TTC549 (cell line): ENCODE results near the gene OSGIN1.
"Not testable (repeated sequence)": the region's sequence is repeated elsewhere in the genome, so short reads cannot be mapped to it uniquely, and the experiment has no call there.

Experiments
- FAIRE-seq: peaks from 2 replicates; lab custom pipeline; 2012; peaks lifted over from hg19 to GRCh38; lab: Jason Lieb, UNC

The OSGIN1 gene

DNA sequence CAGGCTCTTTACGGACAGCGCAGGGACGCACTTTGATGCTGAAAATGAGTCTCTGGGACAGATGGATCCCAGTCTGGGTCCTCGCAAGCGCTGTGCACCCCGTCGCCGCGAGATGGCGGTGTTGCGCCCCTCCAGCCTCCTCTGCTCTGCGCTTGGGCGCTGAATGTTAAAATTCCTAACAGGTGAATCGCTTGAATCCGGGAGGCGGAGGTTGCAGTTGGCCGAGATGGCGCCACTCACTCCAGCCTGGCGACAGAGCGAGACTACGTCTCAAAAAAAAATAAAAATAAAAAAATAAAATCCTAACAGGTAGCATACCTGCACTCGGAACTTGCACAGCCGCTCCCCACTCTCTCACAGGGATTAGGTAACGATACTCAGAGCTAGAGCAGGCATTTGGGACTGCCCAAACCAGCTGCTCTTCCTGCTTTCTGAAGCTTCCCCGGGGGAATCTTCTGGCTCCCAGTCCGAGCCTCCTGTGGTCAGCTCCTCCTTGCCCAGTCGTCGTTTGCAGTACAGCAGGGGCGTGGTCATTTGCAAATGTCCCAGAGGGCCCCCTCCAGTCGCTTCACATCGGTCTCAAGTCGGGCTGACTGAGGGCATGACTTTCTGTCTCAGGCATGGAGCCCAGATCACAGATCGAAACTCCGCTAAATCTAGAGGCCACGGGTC is 26.2 kb upstream of the OSGIN1 start:
- FAIRE-seq = no peak

- FAIRE-seq = no peak
Observed at GRCh38 chr16:83928341-83929055, 24.5 kb upstream of the OSGIN1 start.

- FAIRE-seq = no peak
Observed at GRCh38 chr16:83929811-83930555, 23.1 kb upstream of the OSGIN1 start.

- no peak for FAIRE-seq
Observed at GRCh38 chr16:83930730-83931500, 22.1 kb upstream of the OSGIN1 start.

DNA sequence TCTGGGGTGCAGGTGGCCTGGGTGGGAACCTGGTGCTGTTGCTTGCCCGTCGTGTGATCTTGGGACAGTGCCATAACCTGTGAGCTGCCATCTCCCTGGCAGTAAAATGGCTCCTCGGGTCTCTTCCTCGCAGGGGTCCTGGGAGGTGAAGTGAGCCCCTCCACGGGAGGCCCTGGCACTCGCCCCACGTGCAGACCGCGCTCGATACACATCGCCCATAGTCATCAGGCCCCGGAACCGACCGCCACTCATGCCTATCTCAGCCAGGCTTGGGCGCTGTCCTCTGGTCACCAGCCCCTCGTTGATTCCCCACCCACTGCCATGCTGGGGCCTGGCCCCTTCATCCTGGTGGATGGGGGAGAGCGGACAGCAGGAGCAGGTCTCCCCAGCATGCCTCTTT is 21.5 kb upstream of the OSGIN1 start:
- FAIRE-seq = no peak

DNA sequence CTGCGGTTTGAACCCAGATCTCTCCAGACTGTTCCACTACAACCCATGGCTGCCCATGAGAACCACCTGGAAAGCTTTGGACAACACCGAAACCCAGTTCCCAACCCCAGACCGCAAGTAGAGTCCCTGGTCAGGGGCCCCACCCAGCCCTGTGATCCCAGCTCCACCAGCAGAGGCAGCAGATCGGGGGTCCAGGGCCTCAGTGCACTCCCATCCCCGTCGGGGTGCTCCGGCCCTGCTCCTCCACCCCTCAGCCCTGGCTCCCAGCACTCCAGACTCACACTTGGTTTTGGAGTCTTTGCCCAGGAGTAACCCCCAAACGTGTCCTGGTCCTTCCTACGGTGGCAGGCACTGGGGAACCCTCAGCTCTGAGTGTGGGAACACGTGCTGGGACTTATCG is 20.7 kb upstream of the OSGIN1 start:
- no peak for FAIRE-seq

DNA sequence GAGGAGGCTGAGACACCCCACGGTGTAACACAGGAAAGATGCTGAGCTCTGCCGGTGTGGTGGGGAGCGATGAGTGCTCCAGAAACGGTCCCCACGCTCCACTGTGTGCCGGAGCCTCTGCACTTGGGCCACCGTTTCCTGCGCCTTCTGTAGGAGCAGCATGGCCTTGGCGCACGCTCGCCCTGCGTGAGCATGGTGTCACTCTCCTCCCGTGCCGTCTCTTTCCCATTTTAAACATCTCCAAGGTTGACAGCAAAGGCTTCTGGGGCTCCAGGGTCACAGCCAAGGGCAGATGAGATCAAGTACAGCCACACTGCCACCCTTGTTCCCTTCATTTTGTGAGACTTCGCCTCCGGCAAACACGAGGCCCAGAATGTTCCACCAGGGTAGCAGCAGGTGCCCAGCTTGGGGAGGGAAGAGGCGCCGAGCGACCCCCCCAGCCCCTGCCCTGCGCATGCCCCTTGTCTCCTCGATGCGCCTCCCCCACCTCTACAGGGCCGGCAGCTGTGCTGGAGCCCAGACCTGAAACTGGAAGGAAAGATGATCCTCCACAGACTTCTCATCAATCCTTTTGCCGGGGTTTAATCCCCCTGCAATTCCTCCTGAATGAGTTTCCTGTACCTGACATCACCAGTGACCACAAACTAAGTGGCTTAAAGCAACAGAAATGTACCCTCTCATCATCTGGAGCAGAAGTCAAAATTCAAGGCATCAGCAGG is 19.9 kb upstream of the OSGIN1 start:
- FAIRE-seq = no peak

GRCh38 chr16:83933885-83934683 is 19.0 kb upstream of the OSGIN1 start:
- FAIRE-seq = no peak

DNA sequence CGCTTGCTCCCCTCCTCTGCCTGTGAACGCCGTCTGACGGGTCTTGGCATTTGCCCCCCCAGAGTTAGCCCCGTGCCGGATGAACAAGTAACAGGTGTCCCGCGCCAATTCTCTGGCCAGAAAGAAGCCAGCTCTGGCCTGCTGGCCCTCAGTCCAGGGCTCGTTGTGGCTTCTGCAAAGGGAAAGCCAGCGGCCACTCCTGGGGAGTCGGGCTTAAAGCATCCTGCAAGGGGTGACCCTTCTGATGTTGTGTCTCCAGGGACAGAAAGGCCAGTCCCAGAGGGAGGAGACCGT is 18.4 kb upstream of the OSGIN1 start:
- no peak for FAIRE-seq

- no peak for FAIRE-seq
Observed at GRCh38 chr16:83935005-83935857, 17.8 kb upstream of the OSGIN1 start.

GRCh38 chr16:83935858-83936255 is 17.2 kb upstream of the OSGIN1 start:
- FAIRE-seq = no peak

- no peak for FAIRE-seq
Observed at GRCh38 chr16:83936581-83937165, 16.4 kb upstream of the OSGIN1 start.

DNA sequence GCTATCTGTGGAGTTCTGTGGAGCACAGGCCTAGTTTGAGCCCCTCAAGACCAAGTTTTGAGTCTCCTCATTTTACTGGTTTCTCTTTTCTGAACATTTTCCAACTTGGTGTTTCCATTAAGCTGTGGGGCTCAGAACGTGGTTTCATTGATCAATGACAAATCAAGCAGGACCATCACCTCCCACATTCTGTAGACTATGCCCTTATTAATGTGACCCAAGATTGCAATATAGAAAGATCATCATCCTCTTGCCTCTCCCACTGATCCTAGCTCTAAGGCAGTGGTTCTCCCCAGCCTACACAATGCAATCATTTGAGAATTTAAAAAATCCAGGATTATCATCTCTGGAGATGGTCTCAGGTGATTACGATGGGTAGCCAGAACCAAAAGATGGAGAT is 15.8 kb upstream of the OSGIN1 start:
- no peak for FAIRE-seq

GRCh38 chr16:83937922-83938885 is 14.8 kb upstream of the OSGIN1 start:
- no peak for FAIRE-seq

- FAIRE-seq = no peak
Observed at GRCh38 chr16:83939266-83939855, 13.7 kb upstream of the OSGIN1 start.

DNA sequence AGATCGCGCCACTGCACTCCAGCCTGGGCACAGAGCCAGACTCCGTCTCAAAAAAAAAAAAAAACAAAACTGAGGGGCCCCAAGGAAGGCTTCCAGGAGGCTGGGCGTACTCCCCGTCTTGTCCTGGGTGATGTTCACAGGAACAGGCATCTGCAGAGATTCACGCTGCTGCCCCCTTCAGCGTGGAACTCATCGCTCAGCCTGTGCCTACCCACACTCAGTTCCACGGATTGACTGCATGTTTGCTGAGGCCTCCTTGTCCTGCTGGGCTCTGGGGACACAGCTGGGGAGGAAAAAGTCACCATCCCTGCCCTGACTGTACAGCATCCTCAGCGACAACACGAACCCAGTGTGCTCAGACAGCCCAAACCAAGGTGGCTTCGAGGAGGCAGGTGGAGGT is 12.9 kb upstream of the OSGIN1 start:
- no peak for FAIRE-seq

DNA sequence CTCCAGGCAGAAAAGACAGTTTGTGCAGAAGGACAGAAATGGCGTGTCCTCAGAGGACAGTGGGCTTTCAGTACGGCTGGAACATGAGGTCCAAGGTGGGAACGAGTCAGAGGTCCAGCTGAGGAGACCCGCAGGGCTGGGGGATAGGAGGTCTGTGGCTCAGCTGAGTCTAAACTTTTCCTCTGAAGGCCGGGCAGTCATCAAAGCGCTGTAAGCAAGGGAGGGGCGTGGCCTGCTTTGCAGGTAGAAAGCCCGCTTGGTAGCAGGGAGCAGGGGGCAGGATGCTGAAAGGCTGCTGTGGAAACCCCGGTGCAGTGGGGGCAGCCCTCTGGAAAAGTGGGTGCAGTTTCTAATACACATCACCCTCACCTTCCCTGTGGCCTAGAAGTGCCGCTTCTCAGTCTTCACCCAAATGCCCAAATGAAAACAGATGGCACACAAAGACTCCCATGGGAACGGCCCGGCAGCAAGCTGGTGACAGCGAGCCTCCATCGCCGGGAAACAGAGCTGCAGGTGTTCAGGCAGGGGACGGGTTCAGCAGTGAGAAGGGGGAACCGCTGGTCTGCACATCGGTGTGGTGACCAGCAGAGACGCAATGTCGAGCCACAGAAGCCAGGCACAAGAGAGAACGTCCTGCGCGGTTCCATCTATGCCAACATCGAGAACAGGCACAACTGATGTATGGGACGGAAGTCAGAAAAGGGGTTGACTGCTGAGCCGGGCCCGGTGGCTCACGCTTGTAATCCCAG is 12.2 kb upstream of the OSGIN1 start:
- FAIRE-seq = no peak

DNA sequence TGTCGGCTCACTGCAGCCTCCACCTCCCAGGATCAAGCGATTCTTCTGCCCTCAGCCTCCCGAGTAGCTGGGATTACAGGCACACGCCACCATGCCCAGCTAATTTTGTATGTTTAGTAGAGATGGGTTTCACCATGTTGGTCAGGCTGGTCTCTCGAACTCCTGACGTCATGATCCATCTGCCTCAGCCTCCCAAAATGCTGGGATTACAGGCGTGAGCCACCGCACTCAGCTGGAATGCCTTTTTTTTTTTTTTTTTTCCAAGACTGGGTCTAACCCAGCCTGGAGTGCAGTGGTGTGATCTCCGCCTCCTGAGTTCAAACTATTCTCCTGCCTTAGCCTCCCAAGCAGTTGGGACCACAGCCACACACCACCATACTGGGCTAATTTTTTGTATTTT is 11.5 kb upstream of the OSGIN1 start:
- not testable (repeated sequence) for FAIRE-seq
